Smooth muscle cell (in vitro differentiated cells): ENCODE results near the gene ARHGAP31. TPM values are rescaled to one million over a fixed set of nuclear protein-coding genes. Genes with fewer than 3 reads are reported as not detected.
A peak's percentile ranks its signal among the peaks of the same experiment; 100 is the strongest.

Source experiments
- DNase-seq: peaks from one replicate; lab custom pipeline; 2025; ENCODE audit not compliant: unreplicated experiment; lab: John Stamatoyannopoulos, UW
- H2AFZ ChIP-seq: fragments of 200-600 bp; sonication (generic); 2 replicates; pipeline ENCODE4 v1.6.0; 2016; ENCODE audit warnings: antibody characterized with exemption, low read depth, mild to moderate bottlenecking
- H3F3A ChIP-seq: fragments of 200-600 bp; sonication (generic); 2 replicates; pipeline ENCODE4 v1.6.0; 2017; ENCODE audit warnings: antibody characterized with exemption, low read depth
- H3K27ac ChIP-seq: fragments of 200-600 bp; sonication (generic); 2 replicates; pipeline ENCODE4 v1.5.1; 2016; ENCODE audit warnings: low read depth, mild to moderate bottlenecking
- H3K27me3 ChIP-seq: fragments of 200-600 bp; sonication (generic); 2 replicates; pipeline ENCODE4 v1.6.1; 2016; ENCODE audit warnings: low read depth, mild to moderate bottlenecking
- H3K36me3 ChIP-seq: fragments of 200-600 bp; sonication (generic); 2 replicates; pipeline ENCODE4 v1.5.1; 2016; ENCODE audit warnings: low read depth
- H3K4me1 ChIP-seq: fragments of 200-600 bp; sonication (generic); 2 replicates; pipeline ENCODE4 v1.5.1; 2016; ENCODE audit warnings: low read depth
- H3K4me2 ChIP-seq: fragments of 200-600 bp; sonication (generic); 2 replicates; pipeline ENCODE4 v1.6.0; 2016; ENCODE audit warnings: mild to moderate bottlenecking
- H3K4me3 ChIP-seq: fragments of 200-600 bp; sonication (generic); 2 replicates; pipeline ENCODE4 v1.5.1; 2016; ENCODE audit warnings: mild to moderate bottlenecking
- H3K79me2 ChIP-seq: fragments of 200-600 bp; sonication (generic); 2 replicates; pipeline ENCODE4 v1.6.0; 2016; ENCODE audit warnings: low read depth, mild to moderate bottlenecking
- H3K9ac ChIP-seq: fragments of 200-600 bp; sonication (generic); 2 replicates; pipeline ENCODE4 v1.6.0; 2016; ENCODE audit warnings: low read depth
- H3K9me3 ChIP-seq: fragments of 200-600 bp; sonication (generic); replicated peaks from 2 replicates; pipeline ENCODE4 v1.5.1; 2016; ENCODE audit warnings: low read depth
- H4K20me1 ChIP-seq: fragments of 200-600 bp; sonication (generic); 2 replicates; pipeline ENCODE4 v1.6.0; 2016; ENCODE audit warnings: low read depth
- WGBS: methylation state at CpG from one replicate; pipeline ENCODE4 v1.1.7; 2016; ENCODE audit warnings: low lambda C conversion rate; 5-methylcytosine and 5-hydroxymethylcytosine counted together
- polyA plus RNA-seq: library from polyadenylated mRNA; unstranded; fragments of >200 nt; fragmentation: Nextera tagmentation; extraction: Ambion mirVana; gene quantifications from 2 replicates; pipeline ENCODE4 v1.2.1, GENCODE V29; 2016
- total RNA-seq: library from RNA; depleted of rRNA; stranded (reverse); fragments of >200 nt; gene quantifications from 2 replicates; pipeline ENCODE4 v1.2.3, GENCODE V29; 2014
- TF ChIP-seq, protein P1 (sequence below): fragments of 200-600 bp; sonication (generic); IDR thresholded peaks from 2 replicates; pipeline ENCODE4 v1.5.1; 2017; ENCODE audit warnings: borderline replicate concordance, mild to moderate bottlenecking, antibody characterized with exemption; ENCODE audit not compliant: insufficient read depth, poor library complexity, severe bottlenecking

ARHGAP31 gene
- total and polyA plus RNA-seq, 2 experiments from 2014 or later = 6.1 to 10.9 TPM

DNA sequence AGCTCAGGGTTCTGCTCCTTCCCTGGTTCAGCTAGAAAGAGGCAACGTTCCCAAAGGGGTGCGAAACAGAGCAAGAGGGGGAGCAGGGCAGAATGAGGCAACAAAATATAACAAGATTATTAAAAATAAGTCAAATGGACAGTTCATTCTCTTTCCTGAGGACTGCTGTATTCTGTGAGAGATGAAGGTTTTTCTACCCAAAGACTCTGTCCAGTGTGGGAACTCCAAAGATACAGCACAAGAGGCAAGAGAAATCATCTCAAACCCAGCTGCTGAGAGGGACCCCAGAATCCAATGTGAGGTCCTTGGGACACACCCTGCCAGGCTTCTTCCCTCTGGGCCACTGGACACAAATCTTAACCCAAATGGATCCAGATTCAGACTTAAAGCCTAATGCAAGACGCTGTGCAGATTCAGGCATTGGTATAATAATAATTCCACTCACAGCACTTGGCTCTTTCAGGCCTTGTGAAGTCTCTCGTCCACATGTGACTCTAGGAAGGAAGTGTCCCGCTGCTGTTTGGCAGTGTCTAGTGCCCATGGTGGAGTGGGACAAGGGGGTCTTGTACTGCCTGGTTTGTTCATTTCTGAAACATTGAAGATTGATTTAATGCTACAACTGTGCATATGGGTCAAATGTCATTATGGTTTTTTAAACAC, 14.5 kb upstream of the ARHGAP31 start:
- H3K36me3 ChIP-seq = no peaks in the 10 kb centered on the region
- peak overlapping the region; percentile 30 for H2AFZ ChIP-seq
- no peak for DNase-seq
- no peaks in the 10 kb centered on the region for H3K9me3 ChIP-seq
- H3K4me2 ChIP-seq = no peak overlapping the region
- H3K9ac ChIP-seq = no peak overlapping the region
- no peak overlapping the region for H3K27ac ChIP-seq
- TF ChIP-seq, protein P1, sequence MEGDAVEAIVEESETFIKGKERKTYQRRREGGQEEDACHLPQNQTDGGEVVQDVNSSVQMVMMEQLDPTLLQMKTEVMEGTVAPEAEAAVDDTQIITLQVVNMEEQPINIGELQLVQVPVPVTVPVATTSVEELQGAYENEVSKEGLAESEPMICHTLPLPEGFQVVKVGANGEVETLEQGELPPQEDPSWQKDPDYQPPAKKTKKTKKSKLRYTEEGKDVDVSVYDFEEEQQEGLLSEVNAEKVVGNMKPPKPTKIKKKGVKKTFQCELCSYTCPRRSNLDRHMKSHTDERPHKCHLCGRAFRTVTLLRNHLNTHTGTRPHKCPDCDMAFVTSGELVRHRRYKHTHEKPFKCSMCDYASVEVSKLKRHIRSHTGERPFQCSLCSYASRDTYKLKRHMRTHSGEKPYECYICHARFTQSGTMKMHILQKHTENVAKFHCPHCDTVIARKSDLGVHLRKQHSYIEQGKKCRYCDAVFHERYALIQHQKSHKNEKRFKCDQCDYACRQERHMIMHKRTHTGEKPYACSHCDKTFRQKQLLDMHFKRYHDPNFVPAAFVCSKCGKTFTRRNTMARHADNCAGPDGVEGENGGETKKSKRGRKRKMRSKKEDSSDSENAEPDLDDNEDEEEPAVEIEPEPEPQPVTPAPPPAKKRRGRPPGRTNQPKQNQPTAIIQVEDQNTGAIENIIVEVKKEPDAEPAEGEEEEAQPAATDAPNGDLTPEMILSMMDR = no peak
- no peaks in the 10 kb centered on the region for H3F3A ChIP-seq
- no peaks in the 10 kb centered on the region for H3K79me2 ChIP-seq
- H3K4me1 ChIP-seq = no peaks in the 10 kb centered on the region
- no peak overlapping the region for H3K4me3 ChIP-seq
- 89% methylated on average over 5 of the region's 5 CpGs for WGBS
- no peaks in the 10 kb centered on the region for H3K27me3 ChIP-seq
- H4K20me1 ChIP-seq = no peaks in the 10 kb centered on the region

DNA sequence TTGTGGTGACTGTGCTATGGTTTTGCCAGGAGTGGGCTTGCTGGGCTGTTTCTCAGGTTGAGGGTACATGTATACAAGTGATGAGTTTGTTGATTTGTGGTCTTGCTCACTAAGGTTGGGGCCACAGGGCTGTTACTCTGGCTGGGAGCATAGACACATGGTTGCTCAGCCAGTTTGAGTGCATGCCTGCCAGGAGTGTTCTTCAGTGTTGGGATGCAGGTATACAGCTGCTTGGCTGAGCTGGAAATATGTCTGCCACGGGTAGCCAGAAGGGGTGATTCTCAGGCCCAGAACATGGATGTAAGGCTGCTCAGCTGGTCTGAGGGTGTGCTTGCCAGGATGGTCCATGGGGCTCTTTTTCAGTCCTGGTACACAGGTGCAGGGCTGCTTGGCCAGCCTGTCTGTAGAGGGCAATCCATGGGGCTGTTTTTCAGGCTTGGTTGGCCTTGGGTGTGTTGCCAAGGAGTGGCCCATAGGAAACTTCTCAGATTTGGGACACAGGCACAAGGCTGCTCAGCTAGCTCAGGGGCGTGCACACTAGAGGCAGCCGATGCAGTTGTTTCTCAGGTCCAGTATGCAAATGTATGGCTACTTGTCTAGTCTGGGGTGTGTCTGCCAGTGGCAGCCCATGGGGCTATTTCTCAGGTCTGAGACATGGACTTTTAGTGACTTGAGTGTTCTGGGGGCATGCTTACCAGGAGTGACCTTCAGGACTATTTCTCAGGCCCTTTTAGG, 5.3 kb upstream of the ARHGAP31 start:
- DNase-seq = no peak
- 93% methylated on average over 3 of the region's 3 CpGs for WGBS

DNA sequence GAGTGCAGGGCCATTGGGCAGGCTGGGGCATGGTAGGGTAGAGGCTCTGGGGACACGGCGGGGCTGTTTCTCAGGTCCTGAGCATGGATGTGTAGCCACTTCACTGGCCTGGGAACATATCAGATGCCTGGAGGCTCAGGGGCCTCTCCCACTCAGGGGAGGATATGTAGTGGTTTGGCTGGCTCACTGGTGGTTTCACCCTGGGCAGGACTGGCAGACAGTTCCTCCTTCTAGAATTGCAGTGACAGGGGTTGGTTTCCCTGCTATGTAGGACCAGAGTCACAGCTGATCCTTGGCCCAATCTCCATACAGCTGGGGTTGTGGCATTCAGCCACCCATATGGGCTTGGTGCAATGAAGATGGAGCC, 4.8 kb upstream of the ARHGAP31 start:
- Histone ChIP-seq H3K79me2 (no peaks in the 10 kb centered on the region), H4K20me1 (no peaks in the 10 kb centered on the region), H3K36me3 (no peaks in the 10 kb centered on the region), H3K4me2 (no peak overlapping the region), H3K9me3 (peaks cover 13% of the 10 kb centered on the region), H3F3A (peaks cover 4% of the 10 kb centered on the region), H3K4me1 (peaks cover 7% of the 10 kb centered on the region), H3K4me3 (no peak overlapping the region), H2AFZ (no peak overlapping the region), H3K27me3 (no peaks in the 10 kb centered on the region), H3K9ac (no peak overlapping the region), H3K27ac (no peak overlapping the region)
- DNase-seq = no peak
- WGBS = 94% methylated on average over 2 of the region's 2 CpGs
- TF ChIP-seq, protein P1 = no peak

More for the DNA sequence above, 5.3 kb upstream of the ARHGAP31 start:
- Histone ChIP-seq H3K9me3 (peaks cover 13% of the 10 kb centered on the region), H3K79me2 (no peaks in the 10 kb centered on the region), H3K4me3 (no peak overlapping the region), H3K27ac (no peak overlapping the region), H3K36me3 (no peaks in the 10 kb centered on the region), H4K20me1 (no peaks in the 10 kb centered on the region), H3K4me2 (no peak overlapping the region), H3F3A (peaks cover 4% of the 10 kb centered on the region), H3K9ac (no peak overlapping the region), H2AFZ (no peak overlapping the region), H3K27me3 (no peaks in the 10 kb centered on the region), H3K4me1 (peaks cover 7% of the 10 kb centered on the region)
- TF ChIP-seq, protein P1 = no peak

DNA sequence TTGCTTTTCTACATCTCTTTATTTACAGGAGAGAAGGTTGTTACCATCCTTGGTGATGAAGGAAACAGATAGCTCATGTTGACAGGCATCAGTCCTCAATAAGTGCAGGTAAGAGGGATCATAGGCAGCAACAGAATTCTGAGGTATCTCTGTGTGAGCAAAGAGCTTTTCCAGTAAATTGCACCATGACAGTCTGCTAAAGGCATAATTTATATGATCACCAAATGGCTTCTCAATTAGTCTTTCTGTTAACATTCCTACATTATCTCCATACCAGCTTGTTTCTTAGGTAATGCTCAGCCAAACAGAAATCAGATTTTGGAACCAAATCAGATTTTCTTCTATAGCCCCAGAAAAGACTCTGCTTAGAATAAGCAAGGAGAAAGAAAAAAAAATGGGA, 3.6 kb upstream of the ARHGAP31 start:
- no peak overlapping the region for H3K4me3 ChIP-seq
- no peak overlapping the region for H3K4me2 ChIP-seq
- H3K9ac ChIP-seq = no peak overlapping the region
- no peaks in the 10 kb centered on the region for H3K27me3 ChIP-seq
- no peaks in the 10 kb centered on the region for H4K20me1 ChIP-seq
- peaks cover 13% of the 10 kb centered on the region for H3K9me3 ChIP-seq
- TF ChIP-seq, protein P1 = no peak
- no peak for DNase-seq
- H2AFZ ChIP-seq = no peak overlapping the region
- peaks cover 4% of the 10 kb centered on the region for H3F3A ChIP-seq
- H3K79me2 ChIP-seq = peaks cover 3% of the 10 kb centered on the region
- H3K4me1 ChIP-seq = peaks cover 10% of the 10 kb centered on the region
- no peaks in the 10 kb centered on the region for H3K36me3 ChIP-seq
- H3K27ac ChIP-seq = no peak overlapping the region
